BLaER1 (cell line): ENCODE measurements around the gene ZNF329.

Experiments
- H3K27ac ChIP-seq: shearing (Covaris generic); formaldehyde crosslinking; 2 replicates; pipeline ENCODE4 v1.8.1; 2022
- H3K27me3 ChIP-seq: shearing (Covaris generic); formaldehyde crosslinking; 2 replicates; pipeline ENCODE4 v1.8.1; 2022
- H3K36me3 ChIP-seq: shearing (Covaris generic); formaldehyde crosslinking; 2 replicates; pipeline ENCODE4 v1.8.1; 2022
- H3K4me1 ChIP-seq: shearing (Covaris generic); formaldehyde crosslinking; 2 replicates; pipeline ENCODE4 v1.8.1; 2022
- H3K4me2 ChIP-seq: shearing (Covaris generic); formaldehyde crosslinking; 2 replicates; pipeline ENCODE4 v1.8.1; 2022
- H3K4me3 ChIP-seq: shearing (Covaris generic); formaldehyde crosslinking; 2 replicates; pipeline ENCODE4 v1.8.1; 2022
- H3K9ac ChIP-seq: shearing (Covaris generic); formaldehyde crosslinking; 2 replicates; pipeline ENCODE4 v1.8.1; 2022
- H3K9me3 ChIP-seq: shearing (Covaris generic); formaldehyde crosslinking; 2 replicates; pipeline ENCODE4 v1.8.1; 2022
- H4K20me1 ChIP-seq: shearing (Covaris generic); formaldehyde crosslinking; 2 replicates; pipeline ENCODE4 v1.8.1; 2022
- Cebpa-rat ChIP-seq: shearing (Covaris generic); IDR thresholded peaks from 2 replicates; pipeline ENCODE4 v1.8.1; 2022

Gene ZNF329

GRCh38 chr19:58079792-58080191 is 70.8 kb downstream of the ZNF329 start:
- H3K27me3 ChIP-seq, result no peaks in the 10 kb centered on the region
- no peak overlapping the region for H3K27ac ChIP-seq
- no peak overlapping the region for H3K4me3 ChIP-seq
- no peak overlapping the region for H3K9ac ChIP-seq
- TF ChIP-seq Cebpa-rat, result no peak
- H4K20me1 ChIP-seq, result no peaks in the 10 kb centered on the region
- no peak overlapping the region for H3K4me2 ChIP-seq
- peaks cover 45% of the 10 kb centered on the region for H3K36me3 ChIP-seq
- H3K4me1 ChIP-seq, result no peaks in the 10 kb centered on the region
- H3K9me3 ChIP-seq, result peaks cover 51% of the 10 kb centered on the region
